Activated T-cell treated with anti-CD3 and anti-CD28 coated beads for 4 hours (primary cell): Measurements from ENCODE around the gene MVD.

Source experiments
- DNase-seq: peaks from one replicate; pipeline ENCODE4 v3.0.0-alpha.2; 2020

Gene MVD

DNA sequence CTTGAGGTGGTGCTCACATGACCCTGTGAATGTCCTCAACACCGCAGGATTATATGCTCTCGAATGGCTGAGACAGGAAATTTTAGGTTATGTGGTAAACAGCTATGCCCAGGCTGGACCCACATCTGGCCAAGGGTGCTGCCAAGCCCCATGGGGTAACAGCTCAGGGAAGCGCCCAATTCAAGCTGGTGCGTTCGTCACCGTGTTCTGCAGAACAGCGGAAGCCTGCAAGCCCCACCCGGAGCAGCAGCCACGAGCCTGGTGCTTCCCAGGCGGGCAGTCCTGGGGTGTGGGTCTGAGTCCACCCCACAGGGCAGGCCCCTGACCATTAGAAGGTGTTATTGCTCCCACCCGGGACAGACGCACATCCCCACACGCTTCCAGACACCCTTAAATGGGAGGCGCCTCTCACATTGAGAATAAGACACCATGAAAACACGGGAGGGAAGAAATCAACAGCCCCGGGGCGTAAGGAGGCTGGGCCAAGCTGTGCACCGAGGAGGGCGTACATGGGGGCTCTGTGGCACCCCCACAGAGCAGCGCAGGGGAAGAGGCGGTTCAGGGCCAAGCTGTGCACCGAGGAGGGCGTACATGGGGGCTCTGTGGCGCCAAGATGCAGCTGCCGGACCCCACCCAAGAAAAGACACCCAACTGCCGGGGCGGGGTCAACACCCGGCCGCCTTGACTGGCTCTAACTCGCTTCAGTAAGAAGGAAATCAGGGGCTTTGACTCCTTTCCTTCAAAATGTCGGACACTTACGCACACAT, 9.1 kb downstream of the MVD start:
- DNase-seq = no peak

DNA sequence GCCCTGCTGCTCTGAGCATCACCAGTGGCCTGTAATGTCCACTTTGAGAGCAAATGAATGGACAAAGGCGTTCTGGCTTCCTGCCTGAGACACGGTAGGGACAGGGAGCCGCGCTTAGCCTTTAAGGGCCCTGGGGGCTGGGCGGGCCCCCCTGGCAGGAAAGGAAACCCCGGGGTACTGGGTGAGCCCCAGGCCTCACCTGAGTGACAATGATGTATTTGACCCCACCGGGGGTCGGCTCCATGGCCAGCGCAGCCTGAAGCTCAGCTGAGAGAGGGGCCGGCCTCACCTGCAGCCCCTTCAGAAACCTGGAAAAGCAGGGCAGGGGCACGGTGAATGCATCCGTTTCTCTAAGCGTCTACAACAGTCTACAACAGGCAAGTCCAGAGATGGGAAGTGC, 9.8 kb downstream of the MVD start:
- DNase-seq = no peak

DNA sequence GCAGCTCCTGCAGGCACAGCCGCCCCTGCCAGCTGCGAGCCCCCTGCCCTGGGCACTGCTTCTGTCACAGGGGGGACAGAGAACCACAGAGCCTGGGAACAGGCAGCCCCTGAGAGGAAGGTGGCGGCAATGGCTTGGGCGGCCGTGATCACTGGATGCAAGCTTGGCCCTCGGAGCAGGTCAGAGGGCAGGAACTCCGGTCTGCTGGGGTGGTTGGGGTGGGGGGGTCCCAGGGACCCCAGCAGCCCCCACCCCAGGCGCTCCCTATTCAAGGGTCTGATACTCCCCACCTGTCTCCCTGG, 10.2 kb downstream of the MVD start:
- no peak for DNase-seq

DNA sequence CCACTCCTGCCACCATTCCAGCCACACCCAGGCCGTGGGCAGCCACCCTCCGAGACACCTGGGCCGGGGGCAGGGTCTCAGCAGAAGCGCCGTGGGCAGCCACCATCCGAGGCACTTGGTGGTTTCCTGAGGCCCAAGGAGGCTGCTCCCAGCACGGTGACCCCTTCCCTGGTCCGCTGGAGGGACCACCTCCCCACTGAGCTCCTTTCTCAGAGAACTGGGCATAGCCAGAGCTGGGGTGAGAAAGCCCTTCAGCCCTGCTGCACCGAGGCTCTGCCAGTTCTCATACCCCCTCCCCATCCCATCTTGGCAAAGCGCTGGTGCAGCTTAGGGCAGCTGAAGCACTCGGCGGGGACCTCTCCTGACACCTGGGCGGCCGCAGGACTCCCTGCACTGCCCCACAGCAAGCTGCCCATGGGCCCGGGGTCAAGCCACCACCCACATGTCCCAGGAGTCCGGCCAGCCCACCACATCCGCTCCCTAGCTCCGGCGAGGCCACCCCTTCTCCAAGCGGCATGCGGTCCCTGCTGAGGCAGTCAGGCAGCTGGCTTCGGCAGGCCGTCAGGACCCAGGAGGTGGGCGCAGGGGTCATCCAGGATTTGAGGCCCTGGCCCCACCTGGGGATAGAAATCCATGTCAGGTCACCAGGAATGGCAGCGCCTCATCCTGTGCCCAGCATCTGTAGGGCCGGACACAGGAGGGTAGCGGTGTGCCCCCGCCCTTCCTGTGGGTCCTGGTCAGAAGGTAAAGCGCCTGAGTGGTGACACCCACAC, 10.7 kb downstream of the MVD start:
- no peak for DNase-seq

- DNase-seq = peak; percentile 39
These were observed 11.5 kb downstream of the MVD start for GRCh38 chr16:88651276-88651988.

GRCh38 chr16:88650749-88651275, 12.1 kb downstream of the MVD start, which contains the start of gene CYBA:
Gene CYBA (minus strand): TSS chr16:88651053. CDS start chr16:88651013, 40 bp downstream.
- DNase-seq = peak; percentile 58

DNA sequence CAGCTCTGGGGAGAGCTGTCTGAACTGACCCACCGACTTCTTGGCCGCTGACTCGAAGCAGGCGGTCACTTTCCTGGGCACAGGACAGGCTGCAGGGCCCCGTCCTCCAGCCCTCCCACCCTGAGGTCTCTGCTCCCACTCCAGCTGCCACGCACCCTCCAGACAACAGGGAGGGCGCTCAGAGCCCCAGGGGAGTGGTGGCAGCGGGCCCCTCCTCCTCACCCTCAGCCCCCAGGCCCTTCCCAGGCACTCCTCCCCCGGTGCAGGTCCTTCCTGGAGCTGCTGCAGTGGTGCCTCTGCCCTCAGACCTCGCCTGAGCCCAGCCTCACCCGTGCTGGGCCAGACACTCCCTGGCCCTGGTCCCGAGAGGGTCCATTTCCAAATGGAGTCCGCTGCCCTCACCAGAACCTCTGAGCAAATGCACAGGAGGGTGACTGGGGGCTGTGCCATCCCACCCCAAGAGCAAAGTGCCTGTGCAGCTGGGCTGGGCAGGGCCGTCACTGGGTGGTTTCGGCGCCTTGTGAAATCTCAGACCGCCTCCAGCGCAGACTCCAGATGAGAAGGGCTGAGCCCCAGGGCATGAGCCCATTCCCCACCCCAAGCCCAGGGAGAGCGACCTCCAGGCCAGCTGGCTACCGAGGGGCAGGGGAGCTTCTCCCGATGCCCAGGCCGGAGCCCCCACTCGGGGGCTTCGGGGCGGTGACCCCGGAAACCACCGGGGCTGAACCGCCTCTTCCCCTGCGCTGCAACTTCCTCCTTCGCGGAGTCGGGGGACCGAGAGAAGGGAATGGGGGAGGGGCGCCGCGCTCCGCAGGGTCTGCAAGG, 12.8 kb downstream of the MVD start:
- no peak for DNase-seq

GRCh38 chr16:88649195-88649923, 13.5 kb downstream of the MVD start:
- no peak for DNase-seq

DNA sequence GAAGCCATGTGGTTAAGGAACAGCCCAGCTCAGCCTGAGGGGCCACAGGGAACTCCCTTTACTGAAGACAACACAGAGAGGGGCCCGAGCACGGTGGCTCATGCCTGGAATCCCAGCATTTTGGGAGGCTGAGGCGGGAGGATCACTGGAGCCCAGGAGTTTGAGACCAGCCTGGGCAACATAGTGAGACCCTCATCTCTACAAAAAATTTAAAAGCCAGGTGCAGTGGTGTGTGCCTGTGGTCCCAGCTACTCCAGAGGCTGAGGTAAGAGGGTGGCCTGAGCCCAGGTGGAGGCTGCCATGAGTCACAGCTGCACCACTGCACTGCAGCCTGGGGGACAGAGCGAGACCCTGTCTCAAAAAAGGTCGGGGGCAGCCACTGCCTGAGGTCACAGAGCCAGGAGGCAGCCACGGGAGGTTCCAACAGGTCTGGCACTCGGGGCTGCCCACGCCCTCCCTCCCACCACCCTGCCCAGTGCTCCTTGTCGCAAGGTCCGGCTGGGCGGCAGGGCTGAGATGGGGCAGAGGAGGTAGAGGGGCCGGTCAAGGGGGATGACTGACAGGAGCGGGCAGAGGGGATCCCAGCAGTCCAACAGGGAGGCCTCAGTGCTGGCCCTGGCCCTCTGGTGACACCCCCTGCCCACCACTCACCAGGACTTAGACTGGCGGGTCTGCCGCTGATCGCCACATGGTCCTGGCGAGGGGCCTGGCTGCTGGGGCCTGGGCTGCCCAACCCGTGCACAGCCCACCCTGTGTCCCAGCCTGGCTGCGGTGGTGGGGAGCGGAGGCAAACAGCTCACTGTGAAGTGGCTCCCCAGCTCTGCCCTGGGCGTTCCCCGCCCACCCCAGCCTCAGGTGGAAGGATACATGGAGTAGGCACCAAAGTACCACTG, 15.5 kb downstream of the MVD start:
- DNase-seq = no peak

DNA sequence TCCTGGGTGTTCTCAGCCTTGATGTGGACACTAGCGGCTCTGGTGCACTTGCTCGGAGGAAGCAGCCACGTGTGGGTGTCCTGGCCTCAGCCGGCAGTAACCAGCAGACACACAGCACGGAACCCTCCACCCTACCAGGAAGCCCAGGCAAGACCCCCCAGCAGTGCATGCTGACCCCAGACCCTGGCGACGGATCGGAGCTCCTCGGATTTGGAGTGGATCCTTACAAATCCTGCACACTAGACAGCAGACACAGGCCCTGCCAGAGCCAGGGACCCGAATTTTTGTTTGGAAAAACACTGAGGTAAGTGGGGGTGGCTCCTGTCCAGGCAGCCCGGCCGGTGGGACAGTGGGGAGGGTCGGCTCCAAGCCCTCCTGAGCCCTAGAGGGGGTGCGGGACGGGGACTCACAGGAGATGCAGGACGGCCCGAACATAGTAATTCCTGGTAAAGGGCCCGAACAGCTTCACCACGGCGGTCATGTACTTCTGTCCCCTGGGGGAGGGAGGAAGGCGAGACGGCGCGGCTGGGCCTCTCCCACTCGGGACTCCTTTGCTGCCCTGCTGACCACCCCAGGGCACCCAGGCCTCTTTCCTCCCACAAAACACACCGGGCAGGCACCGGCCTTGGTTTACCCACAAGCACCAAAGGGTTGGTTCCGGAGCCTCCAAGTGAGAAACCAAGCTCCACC, 16.4 kb downstream of the MVD start:
- DNase-seq = no peak

DNA sequence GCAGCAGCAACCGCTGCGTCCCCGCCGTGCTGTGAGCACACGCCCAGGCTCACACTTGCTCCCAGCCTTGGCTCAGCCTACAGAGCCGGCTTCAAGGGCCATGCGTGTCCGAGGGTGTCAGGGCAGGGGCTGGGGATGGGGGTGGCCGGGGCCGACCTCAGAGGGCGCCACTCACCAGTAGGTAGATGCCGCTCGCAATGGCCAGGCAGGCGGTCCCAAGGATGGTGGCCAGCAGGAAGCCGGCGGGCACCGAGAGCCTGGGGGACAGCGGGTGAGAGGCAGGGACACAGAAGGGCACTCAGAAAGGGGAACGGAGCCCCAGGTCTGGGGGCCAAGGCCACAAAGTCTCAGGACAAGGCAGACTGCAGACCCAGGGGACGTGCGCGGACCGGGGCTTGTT, 16.9 kb downstream of the MVD start:
- DNase-seq = no peak

- DNase-seq = no peak
These were observed 17.4 kb downstream of the MVD start for GRCh38 chr16:88645455-88645854.

- no peak for DNase-seq
These were observed 19.3 kb downstream of the MVD start for GRCh38 chr16:88643644-88643932.

DNA sequence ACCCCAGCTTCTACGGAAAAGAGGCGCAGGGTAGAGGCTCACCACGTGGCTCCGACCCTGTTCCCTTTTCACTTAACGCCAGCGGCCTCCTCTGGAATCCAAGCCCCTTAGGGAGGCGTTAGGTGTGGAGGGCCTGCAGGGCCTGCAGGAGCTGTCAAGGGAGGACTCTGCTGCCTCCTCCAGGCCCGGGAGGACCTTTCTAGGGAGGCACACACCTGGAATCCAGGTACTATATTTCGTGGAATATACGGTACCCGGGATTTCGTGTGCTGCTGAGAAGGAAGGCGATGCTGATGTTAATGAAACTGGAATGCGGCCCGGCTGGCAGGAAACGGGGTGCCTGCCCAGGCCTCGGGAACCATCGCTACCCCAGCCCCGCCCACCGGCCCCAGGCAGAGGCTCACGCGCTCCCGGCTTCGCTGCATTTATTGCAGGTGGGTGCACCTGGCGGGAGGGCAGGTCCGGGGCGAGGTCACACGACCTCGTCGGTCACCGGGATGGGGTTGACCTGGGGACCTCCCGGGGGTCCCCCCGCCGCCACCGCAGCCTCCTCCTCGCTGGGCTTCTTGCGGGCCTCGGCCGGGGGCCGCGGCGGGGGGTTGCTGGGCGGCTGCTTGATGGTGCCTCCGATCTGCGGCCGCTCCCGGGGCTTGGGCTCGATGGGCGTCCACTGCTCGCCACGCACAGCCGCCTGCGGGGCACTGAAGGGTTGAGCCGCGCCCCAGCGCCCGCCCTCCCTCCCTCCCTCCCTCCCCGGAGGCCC, 19.8 kb downstream of the MVD start:
- no peak for DNase-seq

DNA sequence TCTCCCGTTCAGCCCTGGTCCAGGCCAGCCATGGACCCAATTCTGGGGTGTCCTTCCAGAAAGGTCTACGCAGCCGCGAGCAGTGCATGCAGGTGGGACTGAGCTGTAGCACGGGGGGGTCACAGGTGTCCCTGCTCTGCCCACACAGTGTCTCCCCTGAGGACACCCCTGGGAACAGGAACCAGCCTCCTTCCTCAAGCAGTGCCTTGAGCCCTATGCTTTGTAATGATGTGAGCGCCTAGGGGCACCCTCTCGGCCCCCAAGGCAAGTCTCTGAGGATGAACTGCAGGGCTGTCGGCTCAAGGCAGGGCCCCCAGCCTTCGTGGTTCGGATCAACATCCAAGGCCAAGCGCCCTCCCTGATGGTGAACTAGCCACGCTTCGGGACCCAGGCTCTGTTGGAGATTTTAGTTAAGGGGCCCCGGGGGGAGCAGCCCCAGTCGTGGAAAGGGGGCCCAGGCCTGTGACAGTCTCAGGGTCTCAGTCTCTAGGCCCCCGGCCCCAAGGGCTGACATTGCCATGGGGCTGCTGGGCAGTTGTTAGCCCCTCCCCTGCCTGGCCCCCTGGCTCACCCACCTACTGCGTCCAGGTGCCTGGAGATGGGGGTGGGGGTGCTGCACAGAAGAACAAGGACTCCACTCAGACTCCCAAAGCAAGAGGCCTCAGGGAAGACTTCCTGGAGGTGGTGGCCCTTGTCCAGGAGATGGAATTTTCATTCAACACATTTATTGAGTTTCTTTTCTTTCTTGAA, 22.2 kb downstream of the MVD start:
- DNase-seq = no peak

- DNase-seq = no peak
These were observed 22.8 kb downstream of the MVD start for GRCh38 chr16:88640039-88640495.

- no peak for DNase-seq
These were observed 23.5 kb downstream of the MVD start for GRCh38 chr16:88639231-88640038.
